SK-N-SH treated with all-trans-retinoic acid at 6 μM for 48 hours (cell line): ENCODE data around the gene SMIM1.

Experiments used
- ATAC-seq: fragments of 200-7000 bp; cut with Tn5 transposase; 3 replicates; pipeline ENCODE4 v1.9.1; 2020; ENCODE audit warnings: mild to moderate bottlenecking, moderate library complexity
- ARNTL ChIP-seq: fragments of 450-650 bp; formaldehyde crosslinking; IDR thresholded peaks from 2 replicates; pipeline ENCODE4 v1.5.0; 2020; ENCODE audit warnings: low read depth, mild to moderate bottlenecking, moderate library complexity, borderline replicate concordance
- BACH2 ChIP-seq: fragments of 250-450 bp; sonication (Bioruptor Pico); IDR thresholded peaks from 2 replicates; pipeline ENCODE4 v1.9.0; 2021; ENCODE audit warnings: mild to moderate bottlenecking, borderline replicate concordance
- CSDC2 ChIP-seq: fragments of 250-450 bp; sonication (Bioruptor Pico); IDR thresholded peaks from 2 replicates; pipeline ENCODE4 v1.5.0; 2020; ENCODE audit warnings: mild to moderate bottlenecking, moderate library complexity
- GLIS3 ChIP-seq: fragments of 250-450 bp; sonication (Bioruptor Pico); IDR thresholded peaks from 2 replicates; pipeline ENCODE4 v1.5.0; 2020; ENCODE audit warnings: mild to moderate bottlenecking, moderate library complexity
- OSR1 ChIP-seq: fragments of 250-450 bp; sonication (Bioruptor Pico); IDR thresholded peaks from 2 replicates; pipeline ENCODE4 v1.8.0; 2022; ENCODE audit warnings: moderate library complexity, mild to moderate bottlenecking, inconsistent platforms
- PPARA ChIP-seq: fragments of 250-450 bp; sonication (Bioruptor Pico); IDR thresholded peaks from 2 replicates; pipeline ENCODE4 v1.5.0; 2020; ENCODE audit warnings: mild to moderate bottlenecking, borderline replicate concordance
- RARB ChIP-seq: fragments of 250-450 bp; sonication (Bioruptor Pico); IDR thresholded peaks from 2 replicates; pipeline ENCODE4 v1.8.0; 2021; ENCODE audit warnings: mild to moderate bottlenecking, moderate library complexity
- SNAI2 ChIP-seq: fragments of 250-450 bp; sonication (Bioruptor Pico); IDR thresholded peaks from 2 replicates; pipeline ENCODE4 v1.5.0; 2020; ENCODE audit warnings: mild to moderate bottlenecking, moderate library complexity
- TCF4 ChIP-seq: fragments of 250-450 bp; sonication (Bioruptor Pico); IDR thresholded peaks from 2 replicates; pipeline ENCODE4 v1.8.0; 2021; ENCODE audit warnings: mild to moderate bottlenecking, moderate library complexity, borderline replicate concordance
- TOX ChIP-seq: fragments of 250-450 bp; sonication (Bioruptor Pico); IDR thresholded peaks from 2 replicates; pipeline ENCODE4 v1.8.0; 2021; ENCODE audit warnings: mild to moderate bottlenecking, moderate library complexity, borderline replicate concordance
- TSHZ2 ChIP-seq: fragments of 250-450 bp; sonication (Bioruptor Pico); IDR thresholded peaks from 2 replicates; pipeline ENCODE4 v1.5.0; 2020; ENCODE audit warnings: mild to moderate bottlenecking, moderate library complexity
- ZC3H10 ChIP-seq: fragments of 250-450 bp; sonication (Bioruptor Pico); IDR thresholded peaks from 2 replicates; pipeline ENCODE4 v1.5.1; 2021; ENCODE audit warnings: mild to moderate bottlenecking, moderate library complexity
- ZFP3 ChIP-seq: fragments of 250-450 bp; sonication (Bioruptor Pico); IDR thresholded peaks from 2 replicates; pipeline ENCODE4 v1.5.0; 2020; ENCODE audit warnings: mild to moderate bottlenecking, moderate library complexity
- ZFP30 ChIP-seq: fragments of 450-650 bp; formaldehyde crosslinking; IDR thresholded peaks from 2 replicates; pipeline ENCODE4 v1.5.0; 2022; ENCODE audit warnings: mild to moderate bottlenecking, moderate library complexity
- ZNF565 ChIP-seq: fragments of 450-650 bp; formaldehyde crosslinking; conservative IDR thresholded peaks from 2 replicates; pipeline ENCODE4 v1.5.0; 2020; ENCODE audit warnings: low read depth, mild to moderate bottlenecking, moderate library complexity
- ZNF70 ChIP-seq: fragments of 450-650 bp; formaldehyde crosslinking; IDR thresholded peaks from 2 replicates; pipeline ENCODE4 v1.5.0; 2020; ENCODE audit warnings: mild to moderate bottlenecking, moderate library complexity
- ZNF8 ChIP-seq: fragments of 450-650 bp; formaldehyde crosslinking; IDR thresholded peaks from 2 replicates; pipeline ENCODE4 v1.5.0; 2020; ENCODE audit warnings: mild to moderate bottlenecking, moderate library complexity
- TF ChIP-seq, protein P1 (sequence below): fragments of 250-450 bp; sonication (Bioruptor Pico); IDR thresholded peaks from 2 replicates; pipeline ENCODE4 v1.8.0; 2020; ENCODE audit warnings: mild to moderate bottlenecking, moderate library complexity, borderline replicate concordance
- TF ChIP-seq, protein P2 (sequence below): fragments of 250-450 bp; sonication (Bioruptor Pico); IDR thresholded peaks from 2 replicates; pipeline ENCODE4 v1.8.0; 2021; ENCODE audit warnings: low read depth, mild to moderate bottlenecking, moderate library complexity, borderline replicate concordance
- TF ChIP-seq, protein P3 (sequence below): fragments of 250-450 bp; sonication (Bioruptor Pico); IDR thresholded peaks from 2 replicates; pipeline ENCODE4 v1.5.1; 2021; ENCODE audit warnings: mild to moderate bottlenecking, moderate library complexity

Gene SMIM1

DNA sequence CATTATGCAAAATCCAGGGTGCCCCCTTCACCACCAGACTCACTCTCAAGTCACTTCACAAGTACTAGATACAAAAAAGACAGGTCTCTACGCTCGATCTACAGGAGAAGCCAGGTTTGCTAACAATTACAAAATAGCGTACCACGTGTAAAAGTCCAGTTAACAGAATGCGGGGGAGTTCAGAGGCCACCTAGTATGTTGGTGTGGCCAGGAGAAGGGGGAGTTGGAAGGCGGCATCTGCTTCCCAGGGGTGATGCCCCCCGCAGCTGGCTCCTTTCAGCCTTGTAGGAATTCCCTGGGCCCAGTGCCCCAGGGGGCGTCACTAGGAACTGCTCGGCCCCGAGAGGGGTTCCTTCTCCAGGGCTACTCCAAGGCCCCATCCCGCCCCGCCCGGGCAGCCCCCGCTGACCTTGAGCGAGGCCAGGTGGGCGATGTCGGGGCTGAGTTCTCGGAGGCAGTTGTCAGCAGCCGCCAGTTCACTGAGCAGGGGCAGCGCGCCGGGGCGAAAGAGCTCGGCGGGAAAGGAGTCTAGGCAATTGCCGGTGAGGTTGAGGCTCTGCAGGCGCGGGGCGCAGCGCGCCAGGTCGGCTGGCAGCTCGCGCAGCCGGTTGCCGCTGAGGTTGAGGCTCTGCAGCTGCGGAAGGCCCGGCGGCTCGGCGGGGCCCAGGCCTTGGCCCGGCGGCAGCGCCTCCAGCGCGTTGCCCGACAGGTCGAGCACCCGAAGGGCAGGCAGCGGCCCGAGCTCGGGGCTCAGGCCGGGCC, 23.1 kb downstream of the SMIM1 start:
- TF ChIP-seq ARNTL (no peak), PPARA (CRISPR knock-in tag) (no peak), ZNF8 (CRISPR knock-in tag) (no peak), CSDC2 (CRISPR knock-in tag) (no peak), SNAI2 (CRISPR knock-in tag) (no peak), ZFP30 (CRISPR knock-in tag) (no peak), TCF4 (CRISPR knock-in tag) (no peak), GLIS3 (CRISPR knock-in tag) (no peak), ZNF70 (CRISPR knock-in tag) (no peak), OSR1 (CRISPR knock-in tag) (no peak), BACH2 (no peak), TSHZ2 (CRISPR knock-in tag) (no peak), ZNF565 (CRISPR knock-in tag) (no peak), ZC3H10 (CRISPR knock-in tag) (no peak), RARB (CRISPR knock-in tag) (no peak), TOX (CRISPR knock-in tag) (no peak), ZFP3 (no peak)
- TF ChIP-seq, protein P1, sequence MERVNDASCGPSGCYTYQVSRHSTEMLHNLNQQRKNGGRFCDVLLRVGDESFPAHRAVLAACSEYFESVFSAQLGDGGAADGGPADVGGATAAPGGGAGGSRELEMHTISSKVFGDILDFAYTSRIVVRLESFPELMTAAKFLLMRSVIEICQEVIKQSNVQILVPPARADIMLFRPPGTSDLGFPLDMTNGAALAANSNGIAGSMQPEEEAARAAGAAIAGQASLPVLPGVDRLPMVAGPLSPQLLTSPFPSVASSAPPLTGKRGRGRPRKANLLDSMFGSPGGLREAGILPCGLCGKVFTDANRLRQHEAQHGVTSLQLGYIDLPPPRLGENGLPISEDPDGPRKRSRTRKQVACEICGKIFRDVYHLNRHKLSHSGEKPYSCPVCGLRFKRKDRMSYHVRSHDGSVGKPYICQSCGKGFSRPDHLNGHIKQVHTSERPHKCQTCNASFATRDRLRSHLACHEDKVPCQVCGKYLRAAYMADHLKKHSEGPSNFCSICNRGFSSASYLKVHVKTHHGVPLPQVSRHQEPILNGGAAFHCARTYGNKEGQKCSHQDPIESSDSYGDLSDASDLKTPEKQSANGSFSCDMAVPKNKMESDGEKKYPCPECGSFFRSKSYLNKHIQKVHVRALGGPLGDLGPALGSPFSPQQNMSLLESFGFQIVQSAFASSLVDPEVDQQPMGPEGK = no peak
- TF ChIP-seq, protein P2, sequence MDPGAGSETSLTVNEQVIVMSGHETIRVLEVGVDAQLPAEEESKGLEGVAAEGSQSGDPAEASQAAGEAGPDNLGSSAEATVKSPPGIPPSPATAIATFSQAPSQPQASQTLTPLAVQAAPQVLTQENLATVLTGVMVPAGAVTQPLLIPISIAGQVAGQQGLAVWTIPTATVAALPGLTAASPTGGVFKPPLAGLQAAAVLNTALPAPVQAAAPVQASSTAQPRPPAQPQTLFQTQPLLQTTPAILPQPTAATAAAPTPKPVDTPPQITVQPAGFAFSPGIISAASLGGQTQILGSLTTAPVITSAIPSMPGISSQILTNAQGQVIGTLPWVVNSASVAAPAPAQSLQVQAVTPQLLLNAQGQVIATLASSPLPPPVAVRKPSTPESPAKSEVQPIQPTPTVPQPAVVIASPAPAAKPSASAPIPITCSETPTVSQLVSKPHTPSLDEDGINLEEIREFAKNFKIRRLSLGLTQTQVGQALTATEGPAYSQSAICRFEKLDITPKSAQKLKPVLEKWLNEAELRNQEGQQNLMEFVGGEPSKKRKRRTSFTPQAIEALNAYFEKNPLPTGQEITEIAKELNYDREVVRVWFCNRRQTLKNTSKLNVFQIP (CRISPR knock-in tag) = no peak
- TF ChIP-seq, protein P3, sequence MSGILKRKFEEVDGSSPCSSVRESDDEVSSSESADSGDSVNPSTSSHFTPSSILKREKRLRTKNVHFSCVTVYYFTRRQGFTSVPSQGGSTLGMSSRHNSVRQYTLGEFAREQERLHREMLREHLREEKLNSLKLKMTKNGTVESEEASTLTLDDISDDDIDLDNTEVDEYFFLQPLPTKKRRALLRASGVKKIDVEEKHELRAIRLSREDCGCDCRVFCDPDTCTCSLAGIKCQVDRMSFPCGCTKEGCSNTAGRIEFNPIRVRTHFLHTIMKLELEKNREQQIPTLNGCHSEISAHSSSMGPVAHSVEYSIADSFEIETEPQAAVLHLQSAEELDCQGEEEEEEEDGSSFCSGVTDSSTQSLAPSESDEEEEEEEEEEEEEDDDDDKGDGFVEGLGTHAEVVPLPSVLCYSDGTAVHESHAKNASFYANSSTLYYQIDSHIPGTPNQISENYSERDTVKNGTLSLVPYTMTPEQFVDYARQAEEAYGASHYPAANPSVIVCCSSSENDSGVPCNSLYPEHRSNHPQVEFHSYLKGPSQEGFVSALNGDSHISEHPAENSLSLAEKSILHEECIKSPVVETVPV (CRISPR knock-in tag) = no peak
- no peak for ATAC-seq

- TF ChIP-seq, protein P1 = no peak
- TF ChIP-seq OSR1 (CRISPR knock-in tag) = no peak
- TF ChIP-seq ARNTL = no peak
- no peak for TF ChIP-seq TOX (CRISPR knock-in tag)
- TF ChIP-seq, all 23 proteins: peak for 0
- ATAC-seq = peak; percentile 99
These were observed 23.9 kb downstream of the SMIM1 start, which contains the start of gene LRRC47 for GRCh38 chr1:3796215-3797061. TSS of gene LRRC47 (minus strand) at chr1:3796498. CDS start at chr1:3796476, 22 bp downstream.
